ENCODE measurements around the gene SRSF10. TPM values are rescaled to one million over a fixed set of nuclear protein-coding genes. Genes with fewer than 3 reads are reported as not detected.

Gene SRSF10
- total and polyA plus RNA-seq, 9 of the 15 experiments (the other 6 are each of a cell fraction or from before 2014, with no cell fraction given) = 154 to 264 (median 205) TPM

DNA sequence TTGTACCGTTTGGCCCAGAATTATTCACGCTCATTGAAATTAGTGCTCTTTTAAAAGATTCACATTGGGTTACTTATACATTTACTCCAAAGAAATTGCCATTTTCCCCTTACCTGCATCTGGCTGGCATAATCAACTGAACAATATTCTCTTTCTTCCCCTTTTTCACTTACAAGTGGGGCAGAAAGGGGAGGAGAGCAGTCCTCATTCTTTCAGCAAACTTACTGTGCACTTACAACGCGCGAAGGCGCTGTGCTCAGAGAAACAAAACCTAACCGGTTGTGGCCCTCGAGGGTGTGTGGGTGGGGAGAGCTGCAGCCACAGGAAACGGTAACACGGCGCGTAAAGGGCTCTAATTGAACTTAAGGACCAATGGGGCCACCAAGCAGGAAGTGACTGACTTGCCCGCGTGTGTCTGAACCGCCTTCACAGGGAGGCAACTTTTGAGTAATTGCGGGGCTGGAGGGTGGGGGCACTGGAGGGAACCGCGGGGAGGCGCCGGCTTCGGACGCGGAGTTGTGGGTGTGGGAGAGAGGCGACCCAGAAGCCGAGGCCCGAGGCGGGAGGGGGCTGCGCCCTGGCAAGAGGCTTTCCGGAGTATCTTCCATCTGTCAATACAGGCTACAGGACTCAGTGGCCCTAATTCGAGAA is 21.2 kb downstream of the SRSF10 start (continued):
- TF ChIP-seq KDM4B (IDR thresholded peaks at IDR 0.05; ENCODE audit: borderline replicate concordance in 2 of 2, low read depth in 1 of 2) (peak in 1 of 2 experiments; percentile 85; a peak in 1 of 4 replicates), SAP30 (IDR thresholded peaks at IDR 0.05; ENCODE audit: borderline replicate concordance, insufficient read depth, low read depth, low read length, poor library complexity, severe bottlenecking) (no peak), POLR2B (IDR thresholded peaks at IDR 0.05; ENCODE audit: low read depth, partially characterized antibody) (peak; percentile 62), RBM22 (IDR thresholded peaks at IDR 0.05; ENCODE audit: low read depth, low read length, poor library complexity, severe bottlenecking) (peak; percentile 55), PTRF (tag; IDR thresholded peaks at IDR 0.05) (no peak), ARID1B (IDR thresholded peaks at IDR 0.05) (peak; percentile 32), TARDBP (IDR thresholded peaks at IDR 0.05) (peak; percentile 43; the same call in 1 of the 2 replicates), ZNF696 (CRISPR knock-in tag; conservative IDR thresholded peaks at IDR 0.05) (no peak), ESRRB (CRISPR knock-in tag; IDR thresholded peaks at IDR 0.05; ENCODE audit: borderline replicate concordance) (no peak), SMARCE1 (IDR thresholded peaks at IDR 0.05) (peak; percentile 14), SRF (CRISPR knock-in tag; IDR thresholded peaks at IDR 0.05) (peak in 1 of 2 experiments; percentile 73; a peak in 1 of 4 replicates), ZNF668 (CRISPR knock-in tag; IDR thresholded peaks at IDR 0.05) (no peak), KLF6 (CRISPR knock-in tag; IDR thresholded peaks at IDR 0.05; ENCODE audit: borderline replicate concordance) (no peak), KHSRP (IDR thresholded peaks at IDR 0.05) (no peak), ZNF354B (CRISPR knock-in tag; IDR thresholded peaks at IDR 0.05) (no peak), ZNF174 (CRISPR knock-in tag; IDR thresholded peaks at IDR 0.05) (no peak), PHF8 (IDR thresholded peaks at IDR 0.05; ENCODE audit: borderline replicate concordance, low read length) (peak; percentile 22)
- TF ChIP-seq, protein P1, sequence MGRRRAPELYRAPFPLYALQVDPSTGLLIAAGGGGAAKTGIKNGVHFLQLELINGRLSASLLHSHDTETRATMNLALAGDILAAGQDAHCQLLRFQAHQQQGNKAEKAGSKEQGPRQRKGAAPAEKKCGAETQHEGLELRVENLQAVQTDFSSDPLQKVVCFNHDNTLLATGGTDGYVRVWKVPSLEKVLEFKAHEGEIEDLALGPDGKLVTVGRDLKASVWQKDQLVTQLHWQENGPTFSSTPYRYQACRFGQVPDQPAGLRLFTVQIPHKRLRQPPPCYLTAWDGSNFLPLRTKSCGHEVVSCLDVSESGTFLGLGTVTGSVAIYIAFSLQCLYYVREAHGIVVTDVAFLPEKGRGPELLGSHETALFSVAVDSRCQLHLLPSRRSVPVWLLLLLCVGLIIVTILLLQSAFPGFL (CRISPR knock-in tag; IDR thresholded peaks at IDR 0.05) = no peak
- TF ChIP-seq, protein P2, sequence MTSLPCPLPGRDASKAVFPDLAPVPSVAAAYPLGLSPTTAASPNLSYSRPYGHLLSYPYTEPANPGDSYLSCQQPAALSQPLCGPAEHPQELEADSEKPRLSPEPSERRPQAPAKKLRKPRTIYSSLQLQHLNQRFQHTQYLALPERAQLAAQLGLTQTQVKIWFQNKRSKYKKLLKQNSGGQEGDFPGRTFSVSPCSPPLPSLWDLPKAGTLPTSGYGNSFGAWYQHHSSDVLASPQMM (CRISPR knock-in tag; IDR thresholded peaks at IDR 0.05) = no peak
- TF ChIP-seq, protein P3, sequence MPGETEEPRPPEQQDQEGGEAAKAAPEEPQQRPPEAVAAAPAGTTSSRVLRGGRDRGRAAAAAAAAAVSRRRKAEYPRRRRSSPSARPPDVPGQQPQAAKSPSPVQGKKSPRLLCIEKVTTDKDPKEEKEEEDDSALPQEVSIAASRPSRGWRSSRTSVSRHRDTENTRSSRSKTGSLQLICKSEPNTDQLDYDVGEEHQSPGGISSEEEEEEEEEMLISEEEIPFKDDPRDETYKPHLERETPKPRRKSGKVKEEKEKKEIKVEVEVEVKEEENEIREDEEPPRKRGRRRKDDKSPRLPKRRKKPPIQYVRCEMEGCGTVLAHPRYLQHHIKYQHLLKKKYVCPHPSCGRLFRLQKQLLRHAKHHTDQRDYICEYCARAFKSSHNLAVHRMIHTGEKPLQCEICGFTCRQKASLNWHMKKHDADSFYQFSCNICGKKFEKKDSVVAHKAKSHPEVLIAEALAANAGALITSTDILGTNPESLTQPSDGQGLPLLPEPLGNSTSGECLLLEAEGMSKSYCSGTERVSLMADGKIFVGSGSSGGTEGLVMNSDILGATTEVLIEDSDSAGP (CRISPR knock-in tag; IDR thresholded peaks at IDR 0.05) = no peak
- TF ChIP-seq, protein P4, sequence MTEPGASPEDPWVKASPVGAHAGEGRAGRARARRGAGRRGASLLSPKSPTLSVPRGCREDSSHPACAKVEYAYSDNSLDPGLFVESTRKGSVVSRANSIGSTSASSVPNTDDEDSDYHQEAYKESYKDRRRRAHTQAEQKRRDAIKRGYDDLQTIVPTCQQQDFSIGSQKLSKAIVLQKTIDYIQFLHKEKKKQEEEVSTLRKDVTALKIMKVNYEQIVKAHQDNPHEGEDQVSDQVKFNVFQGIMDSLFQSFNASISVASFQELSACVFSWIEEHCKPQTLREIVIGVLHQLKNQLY (CRISPR knock-in tag; conservative IDR thresholded peaks at IDR 0.05) = no peak
- TF ChIP-seq, protein P5, sequence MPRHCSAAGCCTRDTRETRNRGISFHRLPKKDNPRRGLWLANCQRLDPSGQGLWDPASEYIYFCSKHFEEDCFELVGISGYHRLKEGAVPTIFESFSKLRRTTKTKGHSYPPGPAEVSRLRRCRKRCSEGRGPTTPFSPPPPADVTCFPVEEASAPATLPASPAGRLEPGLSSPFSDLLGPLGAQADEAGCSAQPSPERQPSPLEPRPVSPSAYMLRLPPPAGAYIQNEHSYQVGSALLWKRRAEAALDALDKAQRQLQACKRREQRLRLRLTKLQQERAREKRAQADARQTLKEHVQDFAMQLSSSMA (CRISPR knock-in tag; IDR thresholded peaks at IDR 0.05) = 0 out of 2 replicates have a peak, but pooled peaks have one; percentile 47

All from K562 (cell line).